HUES48 (cell line): Measurements from ENCODE around the gene GALM.
"Not testable (repeated sequence)": the region's sequence is repeated elsewhere in the genome, so short reads cannot be mapped to it uniquely, and the experiment has no call there.

Experiments used
- H3K27ac ChIP-seq: one replicate; pipeline ENCODE4 v1.7.0; 2013; ENCODE audit warnings: low read depth, low read length, inconsistent platforms
- H3K27me3 ChIP-seq: 2 replicates; pipeline ENCODE4 v1.6.1; 2013; ENCODE audit warnings: mild to moderate bottlenecking, low read length; ENCODE audit not compliant: control insufficient read depth, insufficient read depth
- H3K36me3 ChIP-seq: 2 replicates; pipeline ENCODE4 v1.6.1; 2013; ENCODE audit warnings: low read length; ENCODE audit not compliant: control insufficient read depth, insufficient read depth
- H3K4me1 ChIP-seq: 2 replicates; pipeline ENCODE4 v1.6.1; 2013; ENCODE audit warnings: mild to moderate bottlenecking, low read length; ENCODE audit not compliant: control insufficient read depth, insufficient read depth
- H3K4me3 ChIP-seq: 2 replicates; pipeline ENCODE4 v1.5.1; 2013; ENCODE audit warnings: mild to moderate bottlenecking, low read depth, low read length
- H3K9ac ChIP-seq: 2 replicates; pipeline ENCODE4 v1.6.1; 2013; ENCODE audit warnings: mild to moderate bottlenecking, low read depth, low read length, moderate library complexity
- H3K9me3 ChIP-seq: 2 replicates; pipeline ENCODE4 v1.6.1; 2013; ENCODE audit warnings: low read length; ENCODE audit not compliant: control insufficient read depth, insufficient read depth

The GALM gene

GRCh38 chr2:38632980-38633379 is 32.9 kb upstream of the GALM start:
- Histone ChIP-seq H3K9me3 (no peaks in the 10 kb centered on the region), H3K4me3 (no peak overlapping the region), H3K4me1 (no peaks in the 10 kb centered on the region), H3K36me3 (no peaks in the 10 kb centered on the region), H3K27me3 (no peaks in the 10 kb centered on the region), H3K9ac (no peak overlapping the region), H3K27ac (no peak overlapping the region)

DNA sequence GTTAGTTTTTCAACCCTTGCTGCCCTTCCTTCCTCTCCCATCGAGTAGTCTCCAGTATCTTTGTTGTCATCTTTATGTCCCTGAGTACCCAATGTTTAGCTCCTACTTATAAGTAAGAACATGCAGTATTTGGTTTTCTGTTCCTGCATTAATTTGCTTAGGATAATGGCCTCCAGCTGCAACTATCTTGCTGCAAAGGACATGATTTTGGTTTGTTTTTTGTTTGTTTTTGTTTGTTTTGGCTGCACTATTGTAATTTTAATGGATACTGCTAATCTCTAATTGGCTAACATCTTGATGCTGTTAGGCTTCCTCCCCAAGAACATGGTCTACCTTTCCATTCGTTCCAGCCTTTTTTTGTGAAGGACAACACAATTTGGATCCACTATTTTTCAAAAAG is 32.0 kb upstream of the GALM start:
- no peaks in the 10 kb centered on the region for H3K36me3 ChIP-seq
- no peak overlapping the region for H3K9ac ChIP-seq
- H3K27ac ChIP-seq: no peak overlapping the region
- no peak overlapping the region for H3K4me3 ChIP-seq
- no peaks in the 10 kb centered on the region for H3K4me1 ChIP-seq
- no peaks in the 10 kb centered on the region for H3K9me3 ChIP-seq
- H3K27me3 ChIP-seq: no peaks in the 10 kb centered on the region

DNA sequence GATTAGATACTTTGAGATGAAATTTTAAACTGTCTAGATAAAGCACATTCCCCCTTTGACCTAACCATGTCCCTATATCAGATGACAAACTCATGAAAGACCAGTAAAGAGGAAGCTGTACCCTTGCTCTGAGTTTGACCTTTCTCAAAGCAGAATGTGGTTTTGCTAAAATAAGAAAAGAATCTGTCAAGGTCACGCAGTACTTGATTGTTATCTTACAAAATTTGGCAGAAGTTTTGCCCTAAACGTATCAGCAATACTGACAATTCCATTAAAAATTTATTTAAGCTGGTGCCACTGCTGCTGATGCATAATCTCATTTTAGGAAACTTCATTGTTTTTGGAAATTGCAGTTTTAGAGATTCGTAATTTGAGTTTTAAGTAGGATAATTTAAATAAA is 31.2 kb upstream of the GALM start:
- no peaks in the 10 kb centered on the region for H3K9me3 ChIP-seq
- H3K27ac ChIP-seq: no peak overlapping the region
- no peak overlapping the region for H3K9ac ChIP-seq
- H3K27me3 ChIP-seq: no peaks in the 10 kb centered on the region
- H3K36me3 ChIP-seq: no peaks in the 10 kb centered on the region
- no peak overlapping the region for H3K4me3 ChIP-seq
- no peaks in the 10 kb centered on the region for H3K4me1 ChIP-seq

DNA sequence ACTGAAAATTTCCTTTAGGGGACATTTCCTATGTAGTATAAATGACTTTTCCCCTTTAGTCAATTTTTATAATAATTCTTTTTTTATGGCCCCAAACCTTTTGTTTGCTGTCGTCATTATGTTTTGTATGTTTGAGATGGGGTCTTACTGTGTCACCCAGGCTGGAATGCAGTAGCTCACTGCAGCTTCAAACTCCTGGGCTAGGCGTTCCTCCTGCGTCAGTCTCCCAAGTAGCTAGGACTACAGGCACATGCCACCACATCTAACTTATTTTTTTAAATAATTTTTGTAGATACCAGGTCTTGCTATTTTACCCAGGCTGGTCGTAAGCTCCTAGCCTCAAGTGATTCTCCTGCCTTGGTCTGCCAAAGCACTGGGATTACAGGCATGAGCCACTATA is 30.8 kb upstream of the GALM start:
- H3K27ac ChIP-seq: no peak overlapping the region
- H3K9ac ChIP-seq: no peak overlapping the region
- no peaks in the 10 kb centered on the region for H3K4me1 ChIP-seq
- no peak overlapping the region for H3K4me3 ChIP-seq
- H3K27me3 ChIP-seq: no peaks in the 10 kb centered on the region
- H3K9me3 ChIP-seq: no peaks in the 10 kb centered on the region
- H3K36me3 ChIP-seq: no peaks in the 10 kb centered on the region

- Histone ChIP-seq H3K4me3 (no peak overlapping the region), H3K9me3 (no peaks in the 10 kb centered on the region), H3K4me1 (no peaks in the 10 kb centered on the region), H3K36me3 (no peaks in the 10 kb centered on the region), H3K27me3 (no peaks in the 10 kb centered on the region), H3K27ac (no peak overlapping the region), H3K9ac (no peak overlapping the region)
These were observed 29.8 kb upstream of the GALM start for GRCh38 chr2:38636069-38636468.

DNA sequence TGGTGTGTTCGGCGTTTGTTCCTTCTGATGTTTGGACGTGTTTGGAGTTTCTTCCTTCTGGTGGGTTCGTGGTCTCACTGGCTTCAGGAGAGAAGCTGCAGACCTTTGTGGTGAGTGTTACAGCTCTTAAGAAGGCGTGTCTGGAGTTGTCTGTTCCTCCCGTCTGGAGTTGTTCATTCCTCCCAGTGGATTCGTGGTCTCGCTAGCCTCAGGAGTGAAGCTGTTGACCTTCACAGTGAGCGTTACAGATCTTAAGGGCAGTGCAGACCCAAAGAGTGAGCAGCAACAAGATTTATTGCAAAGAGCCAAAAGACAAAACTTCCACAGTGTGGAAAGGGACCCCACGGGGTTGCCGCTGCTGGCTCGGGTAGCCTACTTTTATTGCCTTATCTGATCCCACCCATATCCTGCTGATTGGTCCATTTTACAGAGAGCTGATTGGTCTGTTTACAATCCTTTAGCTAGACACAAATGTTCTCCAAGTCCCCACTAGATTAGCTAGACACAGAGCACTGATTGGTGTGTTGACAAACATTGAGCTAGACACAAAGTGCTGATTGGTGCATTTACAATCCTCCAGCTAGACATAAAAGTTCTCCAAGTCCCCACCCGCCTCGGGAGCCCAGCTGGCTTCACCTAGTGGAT is 23.4 kb upstream of the GALM start:
- H3K36me3 ChIP-seq, H3K27me3 ChIP-seq, H3K27ac ChIP-seq, H3K9ac ChIP-seq, H3K4me1 ChIP-seq, H3K4me3 ChIP-seq, H3K9me3 ChIP-seq: not testable (repeated sequence)

DNA sequence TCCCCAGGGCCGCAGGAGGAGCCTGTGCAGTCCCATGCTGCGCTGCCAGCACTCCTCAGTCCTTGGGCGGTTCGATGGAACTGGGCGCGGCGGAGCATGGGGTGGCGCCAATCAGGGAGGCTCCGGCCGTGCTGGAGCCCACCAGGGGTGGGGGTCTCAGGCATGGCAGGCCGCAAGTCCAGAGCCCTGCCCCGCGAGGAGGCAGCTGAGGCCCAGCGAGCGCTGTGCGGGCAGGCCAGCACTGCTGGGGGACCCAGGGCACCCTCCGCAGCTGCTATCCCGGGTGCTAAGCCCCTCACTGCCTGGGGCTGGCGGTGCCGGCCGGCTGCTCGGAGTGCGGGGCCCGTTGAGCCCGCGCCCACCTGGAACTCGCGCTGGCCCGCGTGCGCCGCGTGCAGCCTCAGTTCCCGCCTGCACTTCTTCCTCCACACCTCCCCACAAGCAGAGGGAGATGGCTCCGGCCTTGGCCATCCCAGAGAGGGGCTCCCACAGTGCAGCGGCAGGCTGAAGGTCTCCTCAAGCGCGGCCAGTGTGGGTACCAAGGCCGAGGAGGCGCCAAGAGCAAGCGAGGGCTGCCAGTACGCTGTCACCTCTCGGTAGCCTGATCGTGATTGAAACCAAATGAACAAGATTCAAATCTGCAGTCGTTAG is 22.8 kb upstream of the GALM start:
- Histone ChIP-seq H3K9me3 (peaks cover 8% of the 10 kb centered on the region), H3K27ac (no peak overlapping the region), H3K4me3 (no peak overlapping the region), H3K36me3 (no peaks in the 10 kb centered on the region), H3K9ac (no peak overlapping the region), H3K4me1 (no peaks in the 10 kb centered on the region), H3K27me3 (no peaks in the 10 kb centered on the region)

DNA sequence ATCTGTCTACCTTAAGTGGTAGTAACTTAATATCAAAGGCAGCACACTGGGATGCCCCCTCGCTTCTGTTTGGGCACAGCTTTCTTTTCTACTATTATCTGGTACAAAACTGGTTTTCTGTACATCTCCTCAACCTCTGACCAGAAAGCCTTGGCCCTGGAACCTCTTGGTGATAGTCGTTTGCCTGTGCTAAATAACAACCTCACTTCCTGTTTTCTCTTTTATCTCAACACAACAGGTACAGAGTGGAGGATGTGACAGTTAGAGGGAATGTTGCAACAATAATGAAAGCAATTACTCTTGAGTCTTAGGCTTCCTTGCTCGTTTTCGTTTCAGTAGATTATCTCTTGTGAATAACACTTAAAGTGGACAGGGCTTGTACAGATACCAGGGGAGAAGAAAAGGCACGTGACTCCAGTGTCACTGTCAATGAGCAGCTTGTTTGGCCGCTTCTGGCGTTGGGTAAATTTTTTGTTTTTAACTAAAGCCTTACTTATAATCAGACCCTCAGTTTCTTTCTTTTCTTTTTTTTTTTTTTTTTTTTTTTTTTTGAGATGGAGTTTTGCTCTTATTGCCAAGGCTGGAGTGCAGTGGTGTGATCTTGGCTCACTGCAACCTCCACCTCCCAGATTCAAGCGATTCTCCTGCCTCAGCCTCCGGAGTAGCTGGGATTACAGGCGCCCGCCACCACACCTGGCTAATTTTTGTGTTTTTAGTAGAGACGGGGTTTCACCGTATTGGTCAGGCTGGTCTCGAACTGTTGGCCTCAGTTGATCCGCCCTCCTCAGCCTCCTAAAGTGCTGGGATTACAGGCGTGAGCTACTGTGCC is 22.0 kb upstream of the GALM start:
- H3K4me1 ChIP-seq, H3K27me3 ChIP-seq, H3K36me3 ChIP-seq, H3K9me3 ChIP-seq, H3K4me3 ChIP-seq, H3K9ac ChIP-seq, H3K27ac ChIP-seq: not testable (repeated sequence)

GRCh38 chr2:38648107-38648761 is 17.7 kb upstream of the GALM start:
- H3K27me3 ChIP-seq: no peaks in the 10 kb centered on the region
- no peak overlapping the region for H3K27ac ChIP-seq
- no peaks in the 10 kb centered on the region for H3K36me3 ChIP-seq
- H3K4me3 ChIP-seq: no peak overlapping the region
- peaks cover 7% of the 10 kb centered on the region for H3K9me3 ChIP-seq
- H3K9ac ChIP-seq: no peak overlapping the region
- H3K4me1 ChIP-seq: no peaks in the 10 kb centered on the region

DNA sequence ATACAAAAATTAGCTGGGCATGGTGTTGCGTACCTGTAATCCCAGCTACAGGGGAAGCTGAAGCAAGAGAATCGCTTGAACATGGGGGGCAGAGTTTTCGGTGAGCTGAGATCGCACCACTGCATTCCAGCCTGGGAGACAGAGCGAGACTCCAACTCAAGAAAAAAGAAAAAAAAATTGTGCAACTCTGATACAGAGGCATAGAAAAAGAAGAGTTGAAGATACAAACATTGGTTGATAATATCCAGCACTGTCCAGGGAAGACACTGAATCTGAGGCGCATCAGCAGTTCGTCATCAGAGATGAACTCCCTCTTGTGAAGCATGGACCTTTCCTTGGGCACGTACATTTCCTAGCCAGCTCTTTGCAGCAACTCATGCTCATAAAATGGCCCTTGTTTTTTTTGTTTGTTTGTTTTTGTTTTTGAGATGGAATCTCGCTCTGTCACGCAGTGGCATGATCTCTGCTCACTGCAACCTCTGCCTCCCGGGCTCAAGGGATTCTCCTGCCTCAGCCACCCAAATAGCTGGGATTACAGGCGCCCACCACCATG is 16.7 kb upstream of the GALM start:
- Histone ChIP-seq H3K27me3 (no peaks in the 10 kb centered on the region), H3K9ac (no peak overlapping the region), H3K27ac (no peak overlapping the region), H3K9me3 (no peaks in the 10 kb centered on the region), H3K4me3 (no peak overlapping the region), H3K36me3 (no peaks in the 10 kb centered on the region), H3K4me1 (no peaks in the 10 kb centered on the region)
